Endothelial cell of umbilical vein (primary cell): Measurements from ENCODE around the gene FAT2.

Experiments
- CTCF ChIP-seq, 2 donors: IDR thresholded peaks; 1 replicate in 1 of 2; 2 replicates in 1 of 2; pipeline ENCODE4 v1.5.1; 2011; ENCODE audit warnings: low read length in 2 of 2, mild to moderate bottlenecking in 2 of 2, moderate library complexity in 2 of 2, control low read depth in 1 of 2, inconsistent platforms in 1 of 2, low read depth in 1 of 2; ENCODE audit not compliant: insufficient read depth in 1 of 2; ENCODE audit errors: extremely low read depth in 1 of 2
- EZH2 ChIP-seq: IDR thresholded peaks from 2 replicates; pipeline ENCODE4 v1.6.1; 2012; ENCODE audit warnings: borderline replicate concordance, low read depth, mild to moderate bottlenecking, moderate library complexity, low read length, inconsistent platforms; ENCODE audit not compliant: severe bottlenecking
- FOS ChIP-seq: IDR thresholded peaks from 2 replicates; pipeline ENCODE4 v1.6.1; 2011; ENCODE audit warnings: mild to moderate bottlenecking, low read length, moderate library complexity, borderline replicate concordance; ENCODE audit not compliant: insufficient read depth
- POLR2A ChIP-seq: IDR thresholded peaks from 2 replicates; pipeline ENCODE4 v1.6.1; 2012; ENCODE audit warnings: low read depth, mild to moderate bottlenecking, control low read depth, low read length
- POLR2AphosphoS5 ChIP-seq: IDR thresholded peaks from 2 replicates; pipeline ENCODE4 v1.6.1; 2012; ENCODE audit warnings: low read depth, mild to moderate bottlenecking, control low read depth, low read length, moderate library complexity; ENCODE audit not compliant: insufficient read depth

GRCh38 chr5:151633892-151634291 is 42.8 kb upstream of the FAT2 start:
- TF ChIP-seq EZH2 (no peak), CTCF (IDR thresholded peaks at IDR 0.05; ENCODE audit: extremely low read depth in 1 of 2, insufficient read depth in 1 of 2, low read depth in 1 of 2, low read length in 2 of 2) (no peak), POLR2A (no peak), POLR2AphosphoS5 (no peak), FOS (no peak)
